Activated CD4-positive, CD25-positive, alpha-beta regulatory T cell treated with anti-CD3 and anti-CD28 coated beads, Interleukin-2, amount 50 U/mL, for 72 hours (primary cell): ENCODE data around the gene REM1.
"Not testable (repeated sequence)": the region's sequence is repeated elsewhere in the genome, so short reads cannot be mapped to it uniquely, and the experiment has no call there.

Experiments used
- DNase-seq: peaks from one replicate; pipeline ENCODE4 v3.0.0; 2021

The REM1 gene

GRCh38 chr20:31485450-31486339 is 10.6 kb downstream of the REM1 start:
- DNase-seq = no peak

- no peak for DNase-seq
Measured at GRCh38 chr20:31488115-31488514, 13.0 kb downstream of the REM1 start.

GRCh38 chr20:31489152-31489551 is 14.1 kb downstream of the REM1 start:
- no peak for DNase-seq

GRCh38 chr20:31490752-31491151 is 15.7 kb downstream of the REM1 start:
- DNase-seq = no peak

GRCh38 chr20:31494131-31494530 is 19.0 kb downstream of the REM1 start:
- DNase-seq = no peak

- DNase-seq = no peak
Measured at GRCh38 chr20:31496761-31497295, 21.7 kb downstream of the REM1 start.

- no peak for DNase-seq
Measured at GRCh38 chr20:31497838-31498540, 22.9 kb downstream of the REM1 start.

- no peak for DNase-seq
Measured at GRCh38 chr20:31500527-31500926, 25.4 kb downstream of the REM1 start.

- DNase-seq = peak; percentile 80
Measured at GRCh38 chr20:31502884-31503673, 28.0 kb downstream of the REM1 start.

GRCh38 chr20:31505903-31506302 is 30.8 kb downstream of the REM1 start:
- no peak for DNase-seq

GRCh38 chr20:31508517-31509244 is 33.6 kb downstream of the REM1 start:
- DNase-seq = no peak

GRCh38 chr20:31514154-31515071 is 39.3 kb downstream of the REM1 start, which contains the start of gene HM13:
Gene HM13, plus strand, starts transcription at chr20:31514442. Its CDS starts 110 bp downstream, at chr20:31514552.
- peak; percentile 84 for DNase-seq

- no peak for DNase-seq
Measured at GRCh38 chr20:31515072-31515774, 40.1 kb downstream of the REM1 start.

- DNase-seq = no peak
Measured at GRCh38 chr20:31515775-31516107, 40.7 kb downstream of the REM1 start.

- DNase-seq = no peak
Measured at GRCh38 chr20:31516166-31516565, 41.1 kb downstream of the REM1 start.

- no peak for DNase-seq
Measured at GRCh38 chr20:31516651-31517050, 41.6 kb downstream of the REM1 start.

GRCh38 chr20:31517373-31517772 is 42.3 kb downstream of the REM1 start:
- no peak for DNase-seq

GRCh38 chr20:31521267-31521666 is 46.2 kb downstream of the REM1 start:
- DNase-seq = not testable (repeated sequence)

- DNase-seq = no peak
Measured at GRCh38 chr20:31522731-31523130, 47.6 kb downstream of the REM1 start.
